Keratinocyte (primary cell): ENCODE measurements around the gene PRKAR1B. TPM values are rescaled to one million over a fixed set of nuclear protein-coding genes. Genes with fewer than 3 reads are reported as not detected.

Experiments
- DNase-seq: peaks from one replicate; pipeline ENCODE4 v3.0.0-alpha.2; 2011; ENCODE audit warnings: low read depth, missing footprints, low spot score
- FAIRE-seq: peaks from 2 replicates; lab custom pipeline; 2011; peaks lifted over from hg19 to GRCh38; lab: Jason Lieb, UNC
- H2AFZ ChIP-seq: 2 replicates; pipeline ENCODE4 v1.6.0; 2012; ENCODE audit warnings: low read length, control low read depth, inconsistent platforms; ENCODE audit not compliant: control insufficient read depth
- H3K27ac ChIP-seq: 2 replicates; pipeline ENCODE4 v1.5.1; 2011; ENCODE audit warnings: low read length; ENCODE audit not compliant: control insufficient read depth, insufficient read depth
- H3K27me3 ChIP-seq: 3 replicates; pipeline ENCODE4 v1.6.0; 2011; ENCODE audit warnings: low read length; ENCODE audit not compliant: control insufficient read depth, insufficient read depth; ENCODE audit errors: extremely low read depth
- H3K36me3 ChIP-seq, 2 experiments: 2 replicates in 1 of 2; 3 replicates in 1 of 2; pipeline ENCODE4 v1.5.1; 2011; ENCODE audit warnings: low read length in 2 of 2, mild to moderate bottlenecking in 1 of 2; ENCODE audit not compliant: control insufficient read depth in 2 of 2, insufficient read depth in 2 of 2; ENCODE audit errors: extremely low read depth in 1 of 2
- H3K4me1 ChIP-seq: 3 replicates; pipeline ENCODE4 v1.5.1; 2011; ENCODE audit warnings: low read length; ENCODE audit not compliant: control insufficient read depth, insufficient read depth; ENCODE audit errors: extremely low read depth
- H3K4me2 ChIP-seq: 3 replicates; pipeline ENCODE4 v1.6.0; 2011; ENCODE audit warnings: low read depth, low read length; ENCODE audit not compliant: control insufficient read depth, insufficient read depth; ENCODE audit errors: extremely low read depth
- H3K4me3 ChIP-seq, 3 experiments: fragments of 200-600 bp in 1 of 3; sonication (generic) in 1 of 3; 2 replicates in 2 of 3; 3 replicates in 1 of 3; pipeline ENCODE4 v1.5.1; 2011 to 2016; ENCODE audit warnings: low read length in 3 of 3, mild to moderate bottlenecking in 3 of 3, control low read depth in 2 of 3, inconsistent platforms in 1 of 3, low read depth in 1 of 3, mixed read lengths in 1 of 3, mixed run types in 1 of 3, moderate library complexity in 1 of 3; ENCODE audit not compliant: control insufficient read depth in 2 of 3, insufficient read depth in 2 of 3; ENCODE audit errors: extremely low read depth in 1 of 3
- H3K79me2 ChIP-seq: 2 replicates; pipeline ENCODE4 v1.6.0; 2012; ENCODE audit warnings: low read length; ENCODE audit not compliant: control insufficient read depth, insufficient read depth
- H3K9ac ChIP-seq: 3 replicates; pipeline ENCODE4 v1.6.0; 2011; ENCODE audit warnings: low read length; ENCODE audit not compliant: control insufficient read depth, insufficient read depth; ENCODE audit errors: extremely low read depth
- H3K9me1 ChIP-seq: 3 replicates; pipeline ENCODE4 v1.6.0; 2011; ENCODE audit warnings: low read length; ENCODE audit not compliant: control insufficient read depth, insufficient read depth; ENCODE audit errors: extremely low read depth
- H3K9me3 ChIP-seq: 2 replicates; pipeline ENCODE4 v1.5.1; 2012; ENCODE audit warnings: low read depth, low read length; ENCODE audit not compliant: control insufficient read depth
- H4K20me1 ChIP-seq: 3 replicates; pipeline ENCODE4 v1.6.0; 2011; ENCODE audit warnings: low read length; ENCODE audit not compliant: control insufficient read depth, insufficient read depth; ENCODE audit errors: extremely low read depth
- CTCF ChIP-seq, 3 experiments: IDR thresholded peaks in 1 of 3; conservative IDR thresholded peaks in 1 of 3; optimal IDR thresholded peaks in 1 of 3; 2 replicates in 2 of 3; 3 replicates in 1 of 3; pipeline versions ENCODE3 to v1.5.1; 2011; ENCODE audit warnings: low read length in 3 of 3, mild to moderate bottlenecking in 3 of 3, moderate library complexity in 2 of 3, control low read depth in 1 of 3, inconsistent platforms in 1 of 3; ENCODE audit not compliant: insufficient read depth in 2 of 3; ENCODE audit errors: extremely low read depth in 1 of 3
- EZH2 ChIP-seq: IDR thresholded peaks from one replicate; pipeline ENCODE4 v1.6.1; 2012; ENCODE audit warnings: inconsistent platforms, mild to moderate bottlenecking, low read length, moderate library complexity
- dilution Hi-C: fragments of 300-500 bp; cut with MboI; formaldehyde crosslinking; loops from one replicate; pipeline ENCODE4 v1.7.0; 2020; ENCODE audit warnings: low sequenced_read_pairs; ENCODE audit not compliant: extremely low pct_ligation_motif_present
- polyA plus RNA-seq, 5 experiments: library from polyadenylated mRNA; depleted of rRNA in 3 of 5; stranded (reverse) in 3 of 5; stranded (forward) in 1 of 5; unstranded in 1 of 5; fragments of >200 nt; gene quantifications; 1 replicate in 1 of 5; 2 replicates in 3 of 5; 3 replicates in 1 of 5; pipeline versions ENCODE4 v1.2.1 to v1.2.3, GENCODE V29; 2011 to 2012; ENCODE audit warnings: missing spikeins in 2 of 5, low read depth in 1 of 5, low replicate concordance in 1 of 5

PRKAR1B gene
- polyA plus RNA-seq, 1 donor (not counting 4 experiments of a cell fraction or from before 2014, with no cell fraction given), result 10.8 TPM

- peaks cover 4% of the 10 kb centered on the region for H3K9me3 ChIP-seq
- dilution Hi-C loops, result no loop called here
- DNase-seq (no peak), FAIRE-seq (no peak)
- no peaks in the 10 kb centered on the region for H3K36me3 ChIP-seq
- H3K9ac ChIP-seq, result no peak overlapping the region
- H3K79me2 ChIP-seq, result no peaks in the 10 kb centered on the region
- no peak overlapping the region for H3K4me2 ChIP-seq
- H3K27ac ChIP-seq, result no peak overlapping the region
- no peak overlapping the region for H3K4me3 ChIP-seq
- TF ChIP-seq CTCF (optimal IDR thresholded peaks at IDR 0.05 in 1 of 3, IDR thresholded peaks at IDR 0.05 in 1 of 3, conservative IDR thresholded peaks at IDR 0.05 in 1 of 3; ENCODE audit: extremely low read depth in 1 of 3, insufficient read depth in 2 of 3, low read length in 3 of 3), result no peak
- no peak for TF ChIP-seq EZH2
- no peaks in the 10 kb centered on the region for H3K9me1 ChIP-seq
- H3K4me1 ChIP-seq, result no peaks in the 10 kb centered on the region
- no peaks in the 10 kb centered on the region for H3K27me3 ChIP-seq
- no peak overlapping the region for H2AFZ ChIP-seq
- no peaks in the 10 kb centered on the region for H4K20me1 ChIP-seq
Measured at GRCh38 chr7:655758-656157, 71.3 kb downstream of the PRKAR1B start.

GRCh38 chr7:653829-654764, 73.0 kb downstream of the PRKAR1B start:
- no peak overlapping the region for H3K27ac ChIP-seq
- H3K4me3 ChIP-seq, result no peak overlapping the region
- no peaks in the 10 kb centered on the region for H3K9me1 ChIP-seq
- no peaks in the 10 kb centered on the region for H3K27me3 ChIP-seq
- peaks cover 4% of the 10 kb centered on the region for H3K9me3 ChIP-seq
- FAIRE-seq, result no peak
- no peaks in the 10 kb centered on the region for H3K79me2 ChIP-seq
- H3K4me1 ChIP-seq, result no peaks in the 10 kb centered on the region
- H3K36me3 ChIP-seq, result no peaks in the 10 kb centered on the region
- no peak for DNase-seq
- dilution Hi-C loops, result no loop called here
- H4K20me1 ChIP-seq, result no peaks in the 10 kb centered on the region
- no peak overlapping the region for H2AFZ ChIP-seq
- H3K9ac ChIP-seq, result no peak overlapping the region
- no peak overlapping the region for H3K4me2 ChIP-seq
- TF ChIP-seq CTCF (optimal IDR thresholded peaks at IDR 0.05 in 1 of 3, IDR thresholded peaks at IDR 0.05 in 1 of 3, conservative IDR thresholded peaks at IDR 0.05 in 1 of 3; ENCODE audit: extremely low read depth in 1 of 3, insufficient read depth in 2 of 3, low read length in 3 of 3) (no peak), EZH2 (no peak)
